Activated CD4-positive, alpha-beta T cell treated with anti-CD3 and anti-CD28 coated beads, Interleukin-2, amount 50 U/mL, for 16 hours (primary cell): Measurements from ENCODE around the gene CACNA1B.

Experiments
- DNase-seq: peaks from one replicate; pipeline ENCODE4 v3.0.0-alpha.2; 2020

Gene CACNA1B

GRCh38 chr9:138060365-138060764, 182.8 kb downstream of the CACNA1B start:
- DNase-seq, result no peak

DNA sequence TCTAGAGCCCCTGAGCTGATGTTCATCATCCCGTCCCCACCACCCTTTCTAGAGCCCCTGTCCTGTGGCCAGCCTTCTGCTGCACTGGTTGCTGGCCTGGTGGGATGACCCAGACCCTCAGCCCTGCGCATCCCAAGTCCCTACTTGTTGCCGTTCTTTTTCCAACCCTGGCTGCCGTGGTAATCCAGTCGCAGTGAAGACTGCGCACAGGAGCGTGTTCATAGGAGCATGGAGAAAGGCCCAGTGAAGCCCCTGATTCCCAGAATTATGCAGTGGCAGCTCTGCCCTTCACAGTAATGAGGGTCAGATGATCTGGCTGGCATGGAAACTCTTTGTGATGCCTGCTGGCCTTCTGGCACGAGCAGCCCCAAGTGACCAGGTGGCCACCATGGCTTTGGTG, 183.3 kb downstream of the CACNA1B start:
- DNase-seq, result no peak

DNA sequence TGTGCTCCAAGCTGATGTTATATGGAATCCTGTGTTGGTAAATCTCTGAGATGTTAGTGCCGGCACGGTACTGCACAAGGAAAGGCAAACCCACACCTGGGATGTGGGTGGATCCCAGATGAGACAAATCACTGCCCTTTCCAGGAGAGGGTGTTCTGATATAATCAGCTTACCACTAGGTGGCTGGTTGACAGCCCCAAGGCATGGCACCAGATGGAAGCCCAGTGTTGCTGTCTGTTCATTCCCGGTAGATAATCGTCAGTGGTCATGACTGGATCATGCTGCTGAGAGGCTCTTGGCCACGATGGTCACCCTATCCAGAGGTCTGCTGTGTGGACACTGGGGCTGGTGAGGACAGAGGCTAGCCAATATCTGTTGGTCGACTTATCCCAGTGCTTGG, 184.0 kb downstream of the CACNA1B start:
- no peak for DNase-seq

DNA sequence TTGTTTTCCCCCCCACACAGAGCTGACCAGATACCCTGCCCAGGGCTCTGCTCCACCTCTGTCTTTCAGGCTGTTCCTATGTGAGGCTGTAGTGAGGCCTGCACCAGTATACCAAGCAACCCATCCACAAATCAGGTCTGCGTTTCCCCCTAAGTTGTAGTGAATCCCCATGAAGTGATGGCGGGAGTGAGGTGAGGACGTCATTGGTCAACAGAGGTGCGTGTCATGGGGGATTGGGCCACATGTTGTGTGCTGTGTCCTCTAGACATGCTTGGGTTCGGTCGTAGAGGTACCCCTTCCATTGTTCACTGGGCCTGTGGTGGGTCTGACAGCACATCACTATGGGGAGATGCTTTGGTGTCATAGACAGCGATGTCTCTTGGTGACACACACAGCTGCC, 184.6 kb downstream of the CACNA1B start:
- no peak for DNase-seq

DNA sequence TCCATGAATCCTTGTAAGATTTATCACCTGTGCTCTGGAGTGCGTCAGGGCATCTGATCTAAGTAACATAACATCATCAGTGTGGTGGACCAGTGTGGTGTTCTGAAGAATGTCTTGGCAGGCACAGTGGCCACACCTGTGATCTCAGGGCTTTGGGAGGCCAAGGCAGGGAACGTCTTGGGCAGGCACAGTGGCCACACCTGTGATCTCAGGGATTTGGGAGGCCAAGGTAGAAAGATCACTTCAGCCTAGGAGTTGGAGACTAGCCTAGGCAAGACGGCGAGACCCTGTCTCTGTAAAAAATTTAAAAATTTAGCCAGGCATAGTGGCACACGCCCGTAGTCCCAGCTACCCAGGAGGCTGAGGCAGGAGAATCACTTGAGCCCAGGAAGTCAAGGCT, 185.5 kb downstream of the CACNA1B start:
- DNase-seq, result no peak

DNA sequence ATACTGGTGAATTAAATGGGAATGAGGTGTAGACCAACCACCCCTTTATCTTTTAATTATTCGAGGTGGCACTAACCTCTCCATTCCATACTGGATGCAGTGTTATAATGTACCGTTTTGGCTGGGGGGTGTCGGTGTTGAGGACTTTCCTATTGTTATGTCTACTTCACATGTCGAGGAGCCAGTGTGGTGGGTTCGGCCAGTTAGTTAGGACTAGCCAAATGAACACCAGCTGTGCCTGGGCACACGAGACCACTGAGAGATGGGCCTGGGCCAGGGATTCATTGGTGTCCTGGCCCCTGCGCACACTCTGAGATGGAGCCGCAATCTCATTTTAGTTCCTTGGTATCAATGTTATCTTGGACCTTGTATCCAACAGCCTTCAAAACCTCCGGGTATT, 186.2 kb downstream of the CACNA1B start:
- DNase-seq, result no peak

DNA sequence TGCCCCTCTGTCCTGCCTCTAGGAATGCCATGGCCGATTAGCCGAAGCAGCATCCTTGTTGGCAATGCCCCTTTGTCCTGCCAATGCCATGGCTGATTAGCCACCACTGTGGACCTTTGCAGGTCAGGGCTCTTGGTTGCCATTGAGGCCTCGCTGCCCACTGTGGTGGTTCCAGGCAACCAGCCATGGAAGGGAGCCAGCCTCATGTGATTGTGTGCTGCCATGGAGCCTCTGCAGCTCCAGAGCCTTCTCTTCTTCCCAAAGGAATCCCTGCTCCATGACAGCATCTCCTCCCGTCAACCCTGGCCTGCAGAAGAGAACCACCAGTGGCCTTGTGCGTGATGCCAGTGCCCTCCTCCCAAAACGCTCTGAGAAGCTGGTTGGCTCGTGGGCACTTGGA, 187.0 kb downstream of the CACNA1B start:
- DNase-seq, result no peak

- no peak for DNase-seq
Observed at GRCh38 chr9:138065287-138065686, 187.7 kb downstream of the CACNA1B start.

GRCh38 chr9:138066049-138066448, 188.5 kb downstream of the CACNA1B start:
- DNase-seq, result no peak

- no peak for DNase-seq
Observed at GRCh38 chr9:138067613-138068367, 190.2 kb downstream of the CACNA1B start.

DNA sequence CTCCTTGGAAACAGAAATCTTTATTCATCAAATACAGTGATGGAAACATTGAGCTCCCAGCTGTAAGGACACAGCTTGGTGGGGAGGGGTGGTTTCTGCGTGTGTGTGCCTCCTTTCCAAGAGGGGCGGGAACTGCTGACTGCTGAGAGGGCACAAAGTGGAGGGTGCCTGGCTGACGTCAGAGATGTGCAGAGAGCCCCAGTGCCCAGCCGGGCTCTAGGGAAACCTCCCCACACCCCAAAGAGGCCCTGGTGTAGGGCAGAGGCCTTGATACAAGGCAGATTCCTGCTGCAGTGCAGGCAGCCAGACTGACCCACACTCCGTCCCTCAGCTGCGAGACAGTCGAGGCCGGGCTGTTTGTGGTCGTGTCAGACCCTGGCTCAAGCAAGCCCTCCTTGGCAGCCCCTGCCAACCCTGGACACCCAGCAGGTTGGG, 191.0 kb downstream of the CACNA1B start:
- DNase-seq, result no peak

- no peak for DNase-seq
Observed at GRCh38 chr9:138069731-138070456, 192.3 kb downstream of the CACNA1B start.

DNA sequence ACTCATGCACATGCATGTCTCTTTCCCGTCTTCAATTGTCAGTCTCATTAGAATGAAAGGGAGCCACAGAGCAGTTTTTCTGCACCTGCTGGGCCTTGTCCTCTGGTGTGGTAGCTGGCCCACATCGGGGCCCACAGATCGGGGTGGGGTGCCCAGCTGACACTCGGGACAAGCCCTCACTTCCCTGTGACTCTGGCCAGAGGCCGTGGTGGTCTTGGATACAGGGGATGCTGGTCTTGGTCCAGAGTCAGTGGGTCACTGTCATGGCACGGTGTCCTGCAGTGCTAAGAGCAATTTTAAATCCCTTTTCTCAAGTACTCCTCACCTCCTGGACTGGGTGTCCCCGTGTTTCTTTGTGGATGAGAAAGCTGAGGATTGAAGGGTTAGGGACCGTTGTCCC, 193.2 kb downstream of the CACNA1B start:
- no peak for DNase-seq

DNA sequence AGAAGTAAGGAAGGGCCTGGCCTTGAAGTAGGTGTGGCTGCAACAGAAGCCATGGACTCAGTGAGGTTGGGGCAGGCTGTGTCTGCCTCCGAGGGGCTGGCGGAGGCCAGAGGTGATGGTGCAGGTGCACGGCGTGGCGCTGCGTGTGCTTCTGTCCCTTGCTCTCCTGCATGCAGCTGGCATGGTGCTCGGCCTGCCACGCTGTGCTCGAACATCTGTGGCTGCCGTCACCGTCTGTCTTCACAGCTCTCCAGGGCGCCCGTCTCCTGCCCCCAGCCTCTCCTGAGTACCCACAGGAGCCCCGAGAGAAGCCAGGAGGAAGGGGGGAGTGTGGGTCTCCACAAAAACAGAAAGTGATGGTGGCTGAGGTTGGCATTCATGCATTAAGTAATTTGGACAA, 193.7 kb downstream of the CACNA1B start:
- no peak for DNase-seq

DNA sequence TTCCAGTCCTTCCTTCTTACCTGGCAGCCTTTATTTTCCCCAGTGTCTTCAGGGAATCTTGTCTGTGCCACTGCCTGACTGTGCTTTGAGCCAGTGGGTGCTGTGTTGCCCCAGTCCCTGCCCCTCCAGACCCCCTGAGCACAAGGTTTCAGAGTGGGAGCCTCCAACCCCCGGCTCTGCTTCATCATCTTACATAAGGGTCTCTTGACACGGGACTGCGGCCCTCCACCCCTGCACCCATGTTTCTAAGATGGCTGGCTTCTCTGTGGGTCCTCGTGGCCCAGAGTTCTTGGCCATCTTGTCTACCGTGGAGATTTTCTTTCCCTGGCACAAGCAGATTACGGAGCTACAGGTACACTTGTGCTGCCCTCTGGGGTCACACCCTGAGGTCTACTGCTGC, 194.1 kb downstream of the CACNA1B start:
- no peak for DNase-seq

- DNase-seq, result no peak
Observed at GRCh38 chr9:138072161-138072842, 194.7 kb downstream of the CACNA1B start.

GRCh38 chr9:138072897-138073296, 195.3 kb downstream of the CACNA1B start:
- no peak for DNase-seq

GRCh38 chr9:138073408-138073807, 195.8 kb downstream of the CACNA1B start:
- no peak for DNase-seq

DNA sequence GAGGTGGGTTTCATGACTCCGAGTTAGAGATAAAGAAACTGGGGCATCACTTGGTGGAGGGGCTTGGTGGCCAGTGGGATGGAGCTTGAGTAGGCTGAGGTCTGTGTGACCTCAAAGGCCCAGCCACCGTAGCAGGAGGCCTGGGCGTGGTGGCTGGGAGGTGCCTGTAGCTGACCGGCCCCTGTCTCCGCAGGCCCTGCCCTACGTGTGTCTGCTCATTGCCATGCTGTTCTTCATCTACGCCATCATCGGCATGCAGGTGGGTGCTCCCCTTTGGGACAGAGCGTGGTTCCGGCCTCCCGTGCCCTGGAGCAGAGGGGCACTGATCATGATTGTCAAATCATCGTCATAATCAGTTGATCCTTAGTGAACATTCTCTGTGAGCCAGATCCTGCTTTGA, 196.2 kb downstream of the CACNA1B start:
- DNase-seq, result no peak

GRCh38 chr9:138074516-138074915, 196.9 kb downstream of the CACNA1B start:
- DNase-seq, result no peak

DNA sequence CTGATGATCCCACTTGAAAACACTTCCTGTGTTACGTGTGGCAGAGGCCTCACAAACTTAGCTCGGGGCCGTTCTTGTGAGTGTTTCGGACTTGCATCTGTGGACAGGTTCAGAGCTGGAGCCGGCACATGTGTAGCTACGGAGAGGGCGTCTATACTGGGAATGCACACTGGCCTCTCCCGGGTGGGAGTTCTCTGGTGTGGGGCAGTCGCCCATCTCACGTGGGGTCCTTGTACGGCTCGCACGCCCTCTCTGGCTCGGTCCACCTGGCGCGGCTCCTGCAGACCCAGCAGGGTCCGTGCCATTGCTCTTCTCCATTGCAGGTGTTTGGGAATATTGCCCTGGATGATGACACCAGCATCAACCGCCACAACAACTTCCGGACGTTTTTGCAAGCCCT, 197.9 kb downstream of the CACNA1B start:
- no peak for DNase-seq

DNA sequence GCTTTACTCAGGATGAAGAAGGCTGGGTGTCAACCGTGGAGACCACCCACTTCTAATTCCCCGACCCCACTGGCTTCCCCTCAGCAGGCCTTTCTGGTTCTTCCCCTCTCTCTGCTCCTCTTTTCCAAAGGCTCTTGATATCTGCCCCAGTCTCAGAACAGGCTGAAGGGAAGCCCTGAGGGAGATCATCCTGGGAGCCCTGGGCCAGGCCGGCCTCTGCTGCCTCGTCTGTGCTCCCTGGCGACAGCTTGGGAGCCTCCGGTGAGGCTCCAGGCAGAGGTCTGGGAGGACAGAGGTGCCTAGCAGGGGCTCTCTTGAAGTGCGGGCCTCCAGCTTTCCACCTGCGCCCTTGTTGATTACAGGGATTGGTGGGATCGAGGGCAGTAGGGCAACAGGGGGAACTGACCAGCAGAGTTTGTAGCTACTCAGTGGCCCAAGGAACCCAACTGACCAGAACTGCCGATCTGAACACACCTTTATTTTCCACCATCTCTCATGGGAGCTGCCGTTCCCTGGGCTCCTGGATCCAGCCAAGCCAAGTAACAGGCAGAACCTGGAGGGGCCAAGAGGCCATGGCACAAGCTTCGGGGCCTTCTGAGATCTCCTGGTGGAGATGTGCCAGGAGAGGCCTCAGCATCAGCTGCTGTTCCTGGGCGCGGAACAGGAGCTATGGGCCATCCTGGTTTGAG, 198.5 kb downstream of the CACNA1B start:
- DNase-seq, result no peak

DNA sequence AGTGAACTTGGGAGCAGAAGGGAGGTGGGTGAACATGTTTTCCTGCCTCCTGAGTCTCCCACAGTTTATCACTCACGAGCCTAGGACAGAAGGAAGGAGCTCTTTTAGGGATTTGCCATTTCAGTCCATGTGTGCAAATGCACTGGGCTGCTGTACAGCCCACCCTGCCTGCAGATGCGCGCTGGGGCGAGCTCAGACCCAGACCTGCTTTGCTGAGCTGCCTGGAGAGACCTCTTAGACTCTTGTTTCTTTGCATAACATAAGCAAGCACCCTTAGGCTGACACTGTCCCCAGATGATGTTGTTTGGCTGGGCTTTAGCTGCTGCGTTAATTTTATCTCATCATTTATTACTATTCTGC, 199.0 kb downstream of the CACNA1B start:
- DNase-seq, result no peak

DNA sequence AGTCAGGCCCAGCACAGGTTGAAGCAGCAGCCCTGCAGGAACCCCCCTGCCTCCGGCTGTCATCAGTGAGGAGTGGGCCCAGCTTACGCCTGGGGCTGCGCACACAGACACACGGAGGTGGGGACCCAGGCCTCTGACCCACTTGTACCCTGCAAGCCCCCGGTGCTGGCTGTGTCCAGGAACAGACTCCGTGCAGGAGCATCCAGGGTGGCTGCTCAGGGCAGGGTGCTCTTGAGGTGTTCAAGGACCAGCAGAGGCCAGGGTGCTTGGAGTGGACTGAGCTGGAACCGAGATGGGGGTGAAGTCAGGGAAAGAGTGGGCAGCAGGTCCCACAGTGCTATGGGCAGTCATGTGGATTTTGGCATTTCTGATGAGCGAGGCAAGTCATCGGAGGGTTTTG, 199.5 kb downstream of the CACNA1B start:
- DNase-seq, result no peak
